ENCODE results near the gene SMC1B. TPM values are rescaled to one million over a fixed set of nuclear protein-coding genes. Genes with fewer than 3 reads are reported as not detected.

Gene SMC1B
- total and polyA plus RNA-seq, 2 experiments from 2014 or later, result 0.10 TPM; not detected in 1

DNA sequence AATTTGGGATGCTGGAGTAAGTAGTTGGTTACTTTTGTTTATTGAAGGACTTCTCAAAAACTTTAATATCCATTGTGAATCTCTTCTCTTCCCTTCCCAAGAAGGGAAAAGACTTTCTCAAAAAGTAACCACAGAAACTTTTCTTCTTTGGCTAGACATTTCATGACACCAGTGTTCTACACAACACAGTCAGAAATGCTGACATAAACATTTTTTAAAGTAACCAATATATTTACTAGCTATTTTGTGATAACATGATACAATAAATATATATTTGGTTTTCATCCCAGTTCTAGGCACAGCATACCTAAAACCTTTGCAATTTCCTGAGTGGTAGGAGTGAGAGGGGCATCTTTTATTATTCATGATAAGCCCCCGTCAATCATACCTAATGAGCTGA is 55.9 kb downstream of the SMC1B start:
- H3K9me3 Mint-ChIP-seq, result no peaks in the 10 kb centered on the region

More for the DNA sequence above, 55.9 kb downstream of the SMC1B start:
- Histone ChIP-seq H3K9me2 (ENCODE audit: insufficient read depth) (no peaks in the 10 kb centered on the region), H3K27me3 (ENCODE audit: insufficient read depth) (no peaks in the 10 kb centered on the region), H3K4me2 (no peak overlapping the region), H2AFZ (no peak overlapping the region), H3K4me1 (ENCODE audit: insufficient read depth) (no peaks in the 10 kb centered on the region), H3K79me2 (replicated peaks; ENCODE audit: insufficient read depth) (no peaks in the 10 kb centered on the region), H3K36me3 (ENCODE audit: insufficient read depth) (no peaks in the 10 kb centered on the region), H4K20me1 (replicated peaks; ENCODE audit: insufficient read depth) (no peaks in the 10 kb centered on the region), H3F3A (replicated peaks; ENCODE audit: low read depth) (no peaks in the 10 kb centered on the region), H3K27ac (ENCODE audit: low read depth) (no peak overlapping the region), H3K4me3 (no peak overlapping the region)
- DNase-seq (ENCODE audit: low spot score) (no peak), ATAC-seq (no peak)
- Mint-ChIP-seq H3K4me1 (no peaks in the 10 kb centered on the region), H3K36me3 (ENCODE audit: low read depth) (no peaks in the 10 kb centered on the region), H3K27ac (no peak overlapping the region), H3K27me3 (ENCODE audit: insufficient read depth, low read depth, poor library complexity) (no peaks in the 10 kb centered on the region), H3K4me3 (no peak overlapping the region)
- TF ChIP-seq, protein P1, sequence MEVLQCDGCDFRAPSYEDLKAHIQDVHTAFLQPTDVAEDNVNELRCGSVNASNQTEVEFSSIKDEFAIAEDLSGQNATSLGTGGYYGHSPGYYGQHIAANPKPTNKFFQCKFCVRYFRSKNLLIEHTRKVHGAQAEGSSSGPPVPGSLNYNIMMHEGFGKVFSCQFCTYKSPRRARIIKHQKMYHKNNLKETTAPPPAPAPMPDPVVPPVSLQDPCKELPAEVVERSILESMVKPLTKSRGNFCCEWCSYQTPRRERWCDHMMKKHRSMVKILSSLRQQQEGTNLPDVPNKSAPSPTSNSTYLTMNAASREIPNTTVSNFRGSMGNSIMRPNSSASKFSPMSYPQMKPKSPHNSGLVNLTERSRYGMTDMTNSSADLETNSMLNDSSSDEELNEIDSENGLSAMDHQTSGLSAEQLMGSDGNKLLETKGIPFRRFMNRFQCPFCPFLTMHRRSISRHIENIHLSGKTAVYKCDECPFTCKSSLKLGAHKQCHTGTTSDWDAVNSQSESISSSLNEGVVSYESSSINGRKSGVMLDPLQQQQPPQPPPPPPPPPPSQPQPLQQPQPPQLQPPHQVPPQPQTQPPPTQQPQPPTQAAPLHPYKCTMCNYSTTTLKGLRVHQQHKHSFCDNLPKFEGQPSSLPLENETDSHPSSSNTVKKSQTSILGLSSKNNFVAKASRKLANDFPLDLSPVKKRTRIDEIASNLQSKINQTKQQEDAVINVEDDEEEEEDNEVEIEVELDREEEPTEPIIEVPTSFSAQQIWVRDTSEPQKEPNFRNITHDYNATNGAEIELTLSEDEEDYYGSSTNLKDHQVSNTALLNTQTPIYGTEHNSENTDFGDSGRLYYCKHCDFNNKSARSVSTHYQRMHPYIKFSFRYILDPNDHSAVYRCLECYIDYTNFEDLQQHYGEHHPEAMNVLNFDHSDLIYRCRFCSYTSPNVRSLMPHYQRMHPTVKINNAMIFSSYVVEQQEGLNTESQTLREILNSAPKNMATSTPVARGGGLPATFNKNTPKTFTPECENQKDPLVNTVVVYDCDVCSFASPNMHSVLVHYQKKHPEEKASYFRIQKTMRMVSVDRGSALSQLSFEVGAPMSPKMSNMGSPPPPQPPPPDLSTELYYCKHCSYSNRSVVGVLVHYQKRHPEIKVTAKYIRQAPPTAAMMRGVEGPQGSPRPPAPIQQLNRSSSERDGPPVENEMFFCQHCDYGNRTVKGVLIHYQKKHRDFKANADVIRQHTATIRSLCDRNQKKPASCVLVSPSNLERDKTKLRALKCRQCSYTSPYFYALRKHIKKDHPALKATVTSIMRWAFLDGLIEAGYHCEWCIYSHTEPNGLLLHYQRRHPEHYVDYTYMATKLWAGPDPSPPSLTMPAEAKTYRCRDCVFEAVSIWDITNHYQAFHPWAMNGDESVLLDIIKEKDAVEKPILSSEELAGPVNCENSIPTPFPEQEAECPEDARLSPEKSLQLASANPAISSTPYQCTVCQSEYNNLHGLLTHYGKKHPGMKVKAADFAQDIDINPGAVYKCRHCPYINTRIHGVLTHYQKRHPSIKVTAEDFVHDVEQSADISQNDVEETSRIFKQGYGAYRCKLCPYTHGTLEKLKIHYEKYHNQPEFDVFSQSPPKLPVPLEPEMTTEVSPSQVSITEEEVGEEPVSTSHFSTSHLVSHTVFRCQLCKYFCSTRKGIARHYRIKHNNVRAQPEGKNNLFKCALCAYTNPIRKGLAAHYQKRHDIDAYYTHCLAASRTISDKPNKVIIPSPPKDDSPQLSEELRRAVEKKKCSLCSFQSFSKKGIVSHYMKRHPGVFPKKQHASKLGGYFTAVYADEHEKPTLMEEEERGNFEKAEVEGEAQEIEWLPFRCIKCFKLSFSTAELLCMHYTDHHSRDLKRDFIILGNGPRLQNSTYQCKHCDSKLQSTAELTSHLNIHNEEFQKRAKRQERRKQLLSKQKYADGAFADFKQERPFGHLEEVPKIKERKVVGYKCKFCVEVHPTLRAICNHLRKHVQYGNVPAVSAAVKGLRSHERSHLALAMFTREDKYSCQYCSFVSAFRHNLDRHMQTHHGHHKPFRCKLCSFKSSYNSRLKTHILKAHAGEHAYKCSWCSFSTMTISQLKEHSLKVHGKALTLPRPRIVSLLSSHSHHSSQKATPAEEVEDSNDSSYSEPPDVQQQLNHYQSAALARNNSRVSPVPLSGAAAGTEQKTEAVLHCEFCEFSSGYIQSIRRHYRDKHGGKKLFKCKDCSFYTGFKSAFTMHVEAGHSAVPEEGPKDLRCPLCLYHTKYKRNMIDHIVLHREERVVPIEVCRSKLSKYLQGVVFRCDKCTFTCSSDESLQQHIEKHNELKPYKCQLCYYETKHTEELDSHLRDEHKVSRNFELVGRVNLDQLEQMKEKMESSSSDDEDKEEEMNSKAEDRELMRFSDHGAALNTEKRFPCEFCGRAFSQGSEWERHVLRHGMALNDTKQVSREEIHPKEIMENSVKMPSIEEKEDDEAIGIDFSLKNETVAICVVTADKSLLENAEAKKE (CRISPR knock-in tag; IDR thresholded peaks at IDR 0.05), result no peak
- TF ChIP-seq JUNB (IDR thresholded peaks at IDR 0.05; ENCODE audit: unreplicated experiment), result no peak
- TF ChIP-seq NANOG (IDR thresholded peaks at IDR 0.05; ENCODE audit: borderline replicate concordance), result no peak
- TF ChIP-seq ZNF331 (CRISPR knock-in tag; IDR thresholded peaks at IDR 0.05; ENCODE audit: low read depth), result no peak
- TF ChIP-seq, protein P2, sequence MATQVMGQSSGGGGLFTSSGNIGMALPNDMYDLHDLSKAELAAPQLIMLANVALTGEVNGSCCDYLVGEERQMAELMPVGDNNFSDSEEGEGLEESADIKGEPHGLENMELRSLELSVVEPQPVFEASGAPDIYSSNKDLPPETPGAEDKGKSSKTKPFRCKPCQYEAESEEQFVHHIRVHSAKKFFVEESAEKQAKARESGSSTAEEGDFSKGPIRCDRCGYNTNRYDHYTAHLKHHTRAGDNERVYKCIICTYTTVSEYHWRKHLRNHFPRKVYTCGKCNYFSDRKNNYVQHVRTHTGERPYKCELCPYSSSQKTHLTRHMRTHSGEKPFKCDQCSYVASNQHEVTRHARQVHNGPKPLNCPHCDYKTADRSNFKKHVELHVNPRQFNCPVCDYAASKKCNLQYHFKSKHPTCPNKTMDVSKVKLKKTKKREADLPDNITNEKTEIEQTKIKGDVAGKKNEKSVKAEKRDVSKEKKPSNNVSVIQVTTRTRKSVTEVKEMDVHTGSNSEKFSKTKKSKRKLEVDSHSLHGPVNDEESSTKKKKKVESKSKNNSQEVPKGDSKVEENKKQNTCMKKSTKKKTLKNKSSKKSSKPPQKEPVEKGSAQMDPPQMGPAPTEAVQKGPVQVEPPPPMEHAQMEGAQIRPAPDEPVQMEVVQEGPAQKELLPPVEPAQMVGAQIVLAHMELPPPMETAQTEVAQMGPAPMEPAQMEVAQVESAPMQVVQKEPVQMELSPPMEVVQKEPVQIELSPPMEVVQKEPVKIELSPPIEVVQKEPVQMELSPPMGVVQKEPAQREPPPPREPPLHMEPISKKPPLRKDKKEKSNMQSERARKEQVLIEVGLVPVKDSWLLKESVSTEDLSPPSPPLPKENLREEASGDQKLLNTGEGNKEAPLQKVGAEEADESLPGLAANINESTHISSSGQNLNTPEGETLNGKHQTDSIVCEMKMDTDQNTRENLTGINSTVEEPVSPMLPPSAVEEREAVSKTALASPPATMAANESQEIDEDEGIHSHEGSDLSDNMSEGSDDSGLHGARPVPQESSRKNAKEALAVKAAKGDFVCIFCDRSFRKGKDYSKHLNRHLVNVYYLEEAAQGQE (IDR thresholded peaks at IDR 0.05; ENCODE audit: unreplicated experiment), result no peak
- no peak for TF ChIP-seq STAT1 (IDR thresholded peaks at IDR 0.05; ENCODE audit: unreplicated experiment)
